GM12874 (cell line): ENCODE results near the gene METTL22.
A peak's percentile ranks its signal among the peaks of the same experiment; 100 is the strongest.

Experiments used
- CTCF ChIP-seq: IDR thresholded peaks from 2 replicates; pipeline ENCODE4 v1.5.1; 2011; ENCODE audit warnings: low read depth, mild to moderate bottlenecking, control low read depth, low read length, moderate library complexity; ENCODE audit not compliant: insufficient read depth

METTL22 gene

DNA sequence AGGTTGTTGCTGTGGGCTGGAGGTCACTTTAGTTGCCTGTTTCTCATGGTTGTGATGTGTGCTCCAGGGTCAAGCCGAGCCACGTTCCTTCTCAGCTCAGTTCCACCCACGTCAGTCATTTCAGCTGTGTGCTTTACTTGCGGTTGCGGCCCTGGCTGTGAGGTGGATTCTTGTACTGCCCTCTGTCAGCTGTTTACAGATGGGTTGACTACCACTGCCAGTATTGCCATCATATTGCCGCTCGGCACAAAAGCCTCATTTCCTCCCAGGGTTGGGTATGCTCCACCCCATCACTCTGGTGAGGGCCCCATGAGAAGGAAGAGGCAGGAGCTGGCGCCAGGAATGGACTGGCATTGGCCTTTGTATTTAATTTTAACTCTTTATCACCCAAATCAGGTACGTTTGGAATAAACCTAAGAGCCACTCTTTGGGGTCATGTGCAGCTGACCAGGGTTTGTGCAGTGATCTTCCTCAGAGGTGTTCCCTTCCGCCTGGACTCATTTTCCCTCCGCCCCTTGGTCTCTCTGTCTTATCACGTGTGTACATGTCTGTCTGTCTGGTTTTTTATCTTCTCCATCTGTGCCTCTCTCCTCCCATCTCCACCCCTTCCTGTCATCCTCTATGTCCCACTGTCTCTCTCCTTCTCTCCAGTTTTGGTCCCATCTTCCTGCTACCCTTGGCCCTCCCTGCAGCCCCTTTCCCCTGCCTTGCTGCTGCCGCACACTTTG is 25.0 kb downstream of the METTL22 start:
- TF ChIP-seq CTCF: no peak

DNA sequence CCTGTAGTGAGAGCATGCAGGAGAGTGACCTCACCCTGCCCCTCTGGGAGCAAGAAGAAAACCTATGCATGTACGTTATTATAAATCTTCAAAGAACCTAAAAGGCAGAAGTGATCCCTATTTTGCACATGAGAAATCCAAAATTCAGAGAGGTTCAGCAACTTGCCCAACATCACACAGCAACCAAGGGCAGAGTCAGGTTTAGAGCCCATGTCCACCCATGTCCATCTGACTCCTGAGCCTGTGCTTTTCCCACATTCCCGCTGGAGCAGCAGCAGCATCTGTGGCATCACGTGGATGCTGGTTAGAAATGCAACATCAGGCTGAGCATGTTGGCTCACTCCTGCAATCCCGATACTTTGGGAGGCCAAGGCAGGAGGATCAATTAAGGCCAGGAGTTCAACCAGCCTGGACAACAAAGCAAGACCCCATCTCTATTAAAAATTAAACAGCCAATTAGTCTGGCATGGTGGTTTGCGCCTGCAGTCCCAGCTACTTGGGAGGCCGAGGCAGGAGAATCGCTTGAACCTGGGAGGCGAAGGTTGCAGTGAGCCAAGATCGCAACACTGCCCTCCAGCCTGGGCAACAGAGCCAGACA is 26.3 kb downstream of the METTL22 start:
- TF ChIP-seq CTCF: no peak

- TF ChIP-seq CTCF: no peak
Measured at GRCh38 chr16:8648877-8649276, 27.4 kb downstream of the METTL22 start.

DNA sequence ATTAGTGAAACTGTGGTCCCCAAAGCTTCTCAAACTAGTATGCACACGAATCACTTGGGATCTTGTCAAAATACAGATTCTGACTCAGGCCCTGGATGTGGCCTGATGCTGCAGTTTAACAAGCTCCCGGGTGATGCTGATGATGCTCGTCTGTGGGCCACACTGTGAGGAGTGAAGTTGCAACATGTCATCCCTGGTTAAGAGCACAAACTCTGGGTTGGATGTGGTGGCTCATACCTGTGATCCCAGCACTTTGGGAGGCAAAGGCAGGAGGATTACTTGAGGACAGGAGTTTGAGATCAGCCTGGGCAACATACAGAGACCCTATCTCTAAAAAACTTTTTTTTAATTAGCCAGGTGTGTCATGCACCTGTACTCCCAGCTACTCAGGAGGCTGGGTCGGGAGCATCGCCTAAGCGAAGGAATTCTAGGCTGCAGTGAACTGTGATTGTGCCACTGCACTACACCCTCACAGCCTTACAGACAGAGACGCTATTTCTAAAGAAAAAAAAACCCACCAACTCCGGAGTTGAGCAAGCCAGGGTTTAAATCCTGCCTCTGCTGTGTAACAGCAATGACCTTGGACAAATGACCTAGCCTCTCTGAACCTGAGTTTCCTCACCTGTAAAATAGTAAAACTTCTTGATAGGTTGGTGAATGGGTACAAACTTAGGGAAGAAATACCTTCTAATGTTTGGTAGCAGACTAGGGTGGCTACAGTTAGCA is 28.5 kb downstream of the METTL22 start:
- TF ChIP-seq CTCF: no peak

DNA sequence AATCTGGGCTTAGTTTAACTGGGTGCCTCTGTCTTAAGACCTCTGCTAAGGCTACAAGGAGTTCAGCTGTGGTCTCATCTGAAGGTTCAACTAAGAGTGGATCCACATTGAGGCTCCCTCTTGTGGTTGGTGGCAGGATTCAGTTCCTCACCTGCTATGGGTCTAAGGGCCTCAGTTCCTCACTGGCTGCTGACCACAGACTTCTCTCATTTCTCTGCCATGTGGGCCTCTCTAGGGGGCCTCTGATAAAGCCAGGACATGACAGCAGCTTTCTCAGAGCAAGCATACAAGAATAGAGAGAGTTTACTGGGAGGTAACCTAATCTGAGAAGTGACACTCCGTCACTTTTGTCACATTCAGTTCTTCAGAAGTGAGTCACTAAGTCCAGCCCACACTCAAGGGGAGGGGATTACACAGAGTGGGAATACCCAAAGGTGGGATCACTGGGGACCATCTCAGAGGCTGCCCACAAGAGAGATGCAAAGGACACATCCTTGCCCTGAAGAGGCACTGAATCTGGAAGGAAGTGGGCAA is 33.8 kb downstream of the METTL22 start:
- peak; percentile 66 for TF ChIP-seq CTCF

DNA sequence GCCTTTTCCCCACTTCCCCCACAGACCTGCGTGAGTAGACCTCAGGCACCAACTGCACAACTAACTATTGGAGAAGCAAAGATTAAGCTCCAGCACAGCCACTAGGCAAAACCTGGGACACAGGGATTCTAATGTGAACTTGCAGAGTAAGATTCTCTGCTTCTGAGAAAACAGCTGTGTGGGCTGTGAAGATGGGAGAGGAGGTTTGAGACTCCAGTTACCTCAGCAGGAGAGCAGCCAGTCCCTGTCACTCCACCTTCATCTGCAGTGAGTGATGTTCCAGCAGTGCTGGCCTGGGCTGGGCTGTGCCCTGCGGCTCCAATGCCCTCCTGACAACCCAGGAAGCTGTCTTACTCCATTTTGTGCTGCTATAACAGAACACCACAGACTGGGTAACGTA is 34.9 kb downstream of the METTL22 start:
- no peak for TF ChIP-seq CTCF

DNA sequence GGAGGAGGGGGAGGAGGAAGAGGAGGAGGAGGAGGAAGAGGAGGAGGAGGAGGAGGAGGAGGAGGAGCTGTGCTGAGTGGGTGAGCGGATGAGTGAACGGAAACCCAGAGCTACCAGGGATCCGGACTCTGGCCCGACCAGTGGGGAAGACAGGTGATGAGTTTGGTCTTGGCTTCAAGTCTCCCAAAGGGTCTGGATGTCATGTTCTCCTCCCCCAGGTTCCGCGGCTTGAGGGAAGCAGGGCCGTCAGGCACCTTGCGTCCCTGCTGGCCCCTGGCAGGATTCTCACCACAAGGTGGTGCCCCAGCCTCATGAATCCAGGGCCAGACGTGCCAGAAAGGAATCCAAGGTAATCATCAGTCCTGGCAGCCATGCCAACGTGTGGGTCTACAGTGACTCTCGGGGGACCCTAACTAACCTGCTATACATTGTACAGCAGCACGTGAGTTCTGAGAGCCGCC is 39.4 kb downstream of the METTL22 start:
- peak; percentile 48 for TF ChIP-seq CTCF
